ACC112 (cell line): Measurements from ENCODE around the gene C4BPB.

Source experiments
- H2AFZ ChIP-seq: fragments of 200-600 bp; sonication (generic); one replicate; pipeline ENCODE4 v1.6.0; 2017; ENCODE audit warnings: antibody characterized with exemption, low read length; ENCODE audit not compliant: unreplicated experiment
- H3K27ac ChIP-seq: fragments of 200-600 bp; sonication (generic); 2 replicates; pipeline ENCODE4 v1.5.1; 2014; ENCODE audit warnings: low read depth, mild to moderate bottlenecking, antibody characterized with exemption, low read length, moderate library complexity
- H3K27me3 ChIP-seq: fragments of 200-600 bp; sonication (generic); 2 replicates; pipeline ENCODE4 v1.6.1; 2014; ENCODE audit warnings: mild to moderate bottlenecking, antibody characterized with exemption, low read length, moderate library complexity, mixed read lengths; ENCODE audit not compliant: insufficient read depth
- H3K36me3 ChIP-seq: fragments of 200-600 bp; sonication (generic); 2 replicates; pipeline ENCODE4 v1.6.1; 2016; ENCODE audit warnings: mild to moderate bottlenecking, antibody characterized with exemption, low read length, moderate library complexity, mixed read lengths; ENCODE audit not compliant: insufficient read depth
- H3K4me1 ChIP-seq: fragments of 200-600 bp; sonication (generic); one replicate; pipeline ENCODE4 v1.6.1; 2016; ENCODE audit warnings: low read length, mixed read lengths; ENCODE audit not compliant: insufficient read depth, unreplicated experiment, control insufficient read depth
- H3K4me3 ChIP-seq: fragments of 200-600 bp; sonication (generic); 2 replicates; pipeline ENCODE4 v1.5.1; 2014; ENCODE audit warnings: mild to moderate bottlenecking, low read depth, low read length
- H3K79me2 ChIP-seq: fragments of 200-600 bp; sonication (generic); one replicate; pipeline ENCODE4 v1.6.0; 2016; ENCODE audit warnings: low read length; ENCODE audit not compliant: control insufficient read depth, unreplicated experiment, insufficient read depth

Gene C4BPB

GRCh38 chr1:207060596-207060995, 28.1 kb upstream of the C4BPB start:
- no peaks in the 10 kb centered on the region for H3K36me3 ChIP-seq
- no peak overlapping the region for H3K4me3 ChIP-seq
- no peaks in the 10 kb centered on the region for H3K4me1 ChIP-seq
- H3K79me2 ChIP-seq, result no peaks in the 10 kb centered on the region
- no peak overlapping the region for H2AFZ ChIP-seq
- no peak overlapping the region for H3K27ac ChIP-seq
- no peaks in the 10 kb centered on the region for H3K27me3 ChIP-seq

- no peak overlapping the region for H3K4me3 ChIP-seq
- H3K27me3 ChIP-seq, result no peaks in the 10 kb centered on the region
- no peak overlapping the region for H3K27ac ChIP-seq
- H3K79me2 ChIP-seq, result no peaks in the 10 kb centered on the region
- no peaks in the 10 kb centered on the region for H3K4me1 ChIP-seq
- no peaks in the 10 kb centered on the region for H3K36me3 ChIP-seq
- no peak overlapping the region for H2AFZ ChIP-seq
Observed at GRCh38 chr1:207062058-207062457, 26.6 kb upstream of the C4BPB start.

GRCh38 chr1:207063014-207063413, 25.6 kb upstream of the C4BPB start:
- no peaks in the 10 kb centered on the region for H3K79me2 ChIP-seq
- no peak overlapping the region for H3K27ac ChIP-seq
- no peak overlapping the region for H3K4me3 ChIP-seq
- no peaks in the 10 kb centered on the region for H3K4me1 ChIP-seq
- H3K36me3 ChIP-seq, result no peaks in the 10 kb centered on the region
- H2AFZ ChIP-seq, result no peak overlapping the region
- H3K27me3 ChIP-seq, result no peaks in the 10 kb centered on the region

GRCh38 chr1:207064561-207064960, 24.1 kb upstream of the C4BPB start:
- Histone ChIP-seq H3K79me2 (no peaks in the 10 kb centered on the region), H3K4me1 (no peaks in the 10 kb centered on the region), H3K36me3 (no peaks in the 10 kb centered on the region), H2AFZ (no peak overlapping the region), H3K4me3 (no peak overlapping the region), H3K27ac (no peak overlapping the region), H3K27me3 (no peaks in the 10 kb centered on the region)

GRCh38 chr1:207067185-207067584, 21.5 kb upstream of the C4BPB start:
- Histone ChIP-seq H3K36me3 (no peaks in the 10 kb centered on the region), H3K4me1 (no peaks in the 10 kb centered on the region), H3K27me3 (no peaks in the 10 kb centered on the region), H3K79me2 (no peaks in the 10 kb centered on the region), H3K27ac (no peak overlapping the region), H3K4me3 (no peak overlapping the region), H2AFZ (no peak overlapping the region)

GRCh38 chr1:207067665-207068064, 21.0 kb upstream of the C4BPB start:
- Histone ChIP-seq H3K27ac (no peak overlapping the region), H3K36me3 (no peaks in the 10 kb centered on the region), H3K4me3 (no peak overlapping the region), H2AFZ (no peak overlapping the region), H3K79me2 (no peaks in the 10 kb centered on the region), H3K27me3 (no peaks in the 10 kb centered on the region), H3K4me1 (no peaks in the 10 kb centered on the region)

GRCh38 chr1:207069061-207069460, 19.6 kb upstream of the C4BPB start:
- no peak overlapping the region for H3K27ac ChIP-seq
- H2AFZ ChIP-seq, result no peak overlapping the region
- no peaks in the 10 kb centered on the region for H3K36me3 ChIP-seq
- no peaks in the 10 kb centered on the region for H3K4me1 ChIP-seq
- no peaks in the 10 kb centered on the region for H3K27me3 ChIP-seq
- H3K4me3 ChIP-seq, result no peak overlapping the region
- no peaks in the 10 kb centered on the region for H3K79me2 ChIP-seq

- no peaks in the 10 kb centered on the region for H3K4me1 ChIP-seq
- H3K27ac ChIP-seq, result no peak overlapping the region
- no peaks in the 10 kb centered on the region for H3K79me2 ChIP-seq
- no peaks in the 10 kb centered on the region for H3K36me3 ChIP-seq
- H3K27me3 ChIP-seq, result no peaks in the 10 kb centered on the region
- H3K4me3 ChIP-seq, result no peak overlapping the region
- no peak overlapping the region for H2AFZ ChIP-seq
Observed at GRCh38 chr1:207069858-207070506, 18.7 kb upstream of the C4BPB start.

- no peak overlapping the region for H3K27ac ChIP-seq
- H3K4me3 ChIP-seq, result no peak overlapping the region
- no peaks in the 10 kb centered on the region for H3K79me2 ChIP-seq
- no peaks in the 10 kb centered on the region for H3K36me3 ChIP-seq
- no peaks in the 10 kb centered on the region for H3K27me3 ChIP-seq
- H2AFZ ChIP-seq, result no peak overlapping the region
- H3K4me1 ChIP-seq, result no peaks in the 10 kb centered on the region
Observed at GRCh38 chr1:207070811-207071210, 17.8 kb upstream of the C4BPB start.

GRCh38 chr1:207071426-207071825, 17.2 kb upstream of the C4BPB start:
- Histone ChIP-seq H3K4me3 (no peak overlapping the region), H3K27me3 (no peaks in the 10 kb centered on the region), H3K4me1 (no peaks in the 10 kb centered on the region), H3K79me2 (no peaks in the 10 kb centered on the region), H3K27ac (no peak overlapping the region), H3K36me3 (no peaks in the 10 kb centered on the region), H2AFZ (no peak overlapping the region)

GRCh38 chr1:207072233-207072632, 16.4 kb upstream of the C4BPB start:
- H3K27ac ChIP-seq, result no peak overlapping the region
- H3K36me3 ChIP-seq, result no peaks in the 10 kb centered on the region
- H2AFZ ChIP-seq, result no peak overlapping the region
- H3K4me3 ChIP-seq, result no peak overlapping the region
- no peaks in the 10 kb centered on the region for H3K4me1 ChIP-seq
- H3K79me2 ChIP-seq, result no peaks in the 10 kb centered on the region
- no peaks in the 10 kb centered on the region for H3K27me3 ChIP-seq
